Measurements from ENCODE around the gene TRAIP. TPM values are rescaled to one million over a fixed set of nuclear protein-coding genes. Genes with fewer than 3 reads are reported as not detected.
"Not testable (repeated sequence)": the region's sequence is repeated elsewhere in the genome, so short reads cannot be mapped to it uniquely, and the experiment has no call there.

TRAIP gene
- 1 to 10 TPM; 2.8 to 7.7 TPM for total RNA-seq

- TF ChIP-seq CTCF (IDR thresholded peaks at IDR 0.05) (no peak), POLR2AphosphoS5 (IDR thresholded peaks at IDR 0.05) (peak; percentile 97), POLR2A (IDR thresholded peaks at IDR 0.05) (peak; percentile 53)
- Histone ChIP-seq H3K36me3 (no peaks in the 10 kb centered on the region), H3K27me3 (replicated peaks; ENCODE audit: insufficient read depth) (no peaks in the 10 kb centered on the region), H3K4me3 (peak within 1 kb of the TSS; percentile 46 to 47), H3K27ac (peak within 1 kb of the TSS; percentile 68 to 80), H3K9me3 (no peaks in the 10 kb centered on the region), H3K4me1 (replicated peaks) (no peaks in the 10 kb centered on the region)
- peak; percentile 93 for DNase-seq (ENCODE audit: low spot score)
- WGBS = 3% methylated on average over 52 of the region's 52 CpGs
- intact Hi-C loops (cut with DNase I) = loop anchor here (5.0 kb wide), 1 partner anchor 51 kb away; no protein-coding TSS in a partner anchor
These were observed at the start of gene TRAIP for GRCh38 chr3:49856181-49857005. TSS of gene TRAIP (minus strand) at chr3:49856564. CDS start at chr3:49856453, 111 bp downstream.

- not testable (repeated sequence) for DNase-seq (ENCODE audit: low spot score); H3K4me3 ChIP-seq; H3K27ac ChIP-seq; H3K27me3 ChIP-seq (replicated peaks; ENCODE audit: insufficient read depth); H3K36me3 ChIP-seq; H3K9me3 ChIP-seq; H3K4me1 ChIP-seq (replicated peaks)
- WGBS = 93% methylated on average over 13 of the region's 13 CpGs
- intact Hi-C loops (cut with DNase I) = loop anchor here (2.0 kb wide), 1 partner anchor 102 kb away; the partner anchor contains the start of gene INKA1
These were observed 48.1 kb upstream of the TRAIP start for GRCh38 chr3:49904448-49904847.

GRCh38 chr3:49903451-49904424 is 47.4 kb upstream of the TRAIP start, which contains the start of gene MST1R:
TSS of gene MST1R (minus strand) at chr3:49903873. CDS start at chr3:49903609, 264 bp downstream.
- TF ChIP-seq POLR2A (IDR thresholded peaks at IDR 0.05) (peak; percentile 76), CTCF (IDR thresholded peaks at IDR 0.05) (peak in 1 of 4 experiments; percentile 33), POLR2AphosphoS5 (IDR thresholded peaks at IDR 0.05) (peak; percentile 60)
- no peaks in the 10 kb centered on the region for H3K36me3 ChIP-seq
- intact Hi-C loops (cut with DNase I) = loop anchor here (2.0 kb wide), 1 partner anchor 101 kb away; the partner anchor contains the start of gene INKA1

GRCh38 chr3:49902511-49903345 is 46.4 kb upstream of the TRAIP start:
- DNase-seq (ENCODE audit: low spot score) = no peak
- Histone ChIP-seq H3K4me3 (no peak overlapping the region), H3K27ac (no peak overlapping the region), H3K27me3 (replicated peaks; ENCODE audit: insufficient read depth) (no peaks in the 10 kb centered on the region), H3K9me3 (no peaks in the 10 kb centered on the region), H3K4me1 (replicated peaks) (peaks cover 6% of the 10 kb centered on the region), H3K36me3 (no peaks in the 10 kb centered on the region)
- intact Hi-C loops (cut with DNase I) = no loop called here
- no peak for TF ChIP-seq CTCF (IDR thresholded peaks at IDR 0.05)
- no peak for TF ChIP-seq POLR2A (IDR thresholded peaks at IDR 0.05)
- TF ChIP-seq POLR2AphosphoS5 (IDR thresholded peaks at IDR 0.05) = no peak
- WGBS = 96% methylated on average over 41 of the region's 44 CpGs

More at GRCh38 chr3:49903451-49904424, 47.4 kb upstream of the TRAIP start, which contains the start of gene MST1R:
- WGBS = 42% methylated on average over 52 of the region's 65 CpGs
- H3K4me1 ChIP-seq (replicated peaks) = peaks cover 6% of the 10 kb centered on the region
- no peaks in the 10 kb centered on the region for H3K9me3 ChIP-seq
- H3K4me3 ChIP-seq = peak within 1 kb of the TSS; percentile 7 to 17
- peak within 1 kb of the TSS in 1 of 2 donors; percentile 10 for H3K27ac ChIP-seq
- no peaks in the 10 kb centered on the region for H3K27me3 ChIP-seq (replicated peaks; ENCODE audit: insufficient read depth)
- DNase-seq (ENCODE audit: low spot score) = peak; percentile 74

Measured in prostate gland (tissue), 2 donors.